Activated CD4-positive, alpha-beta T cell treated with anti-CD3 and anti-CD28 coated beads, Interleukin-2, Interleukin-6, amounts not matched to agents 100 ng/mL and 50 ng/mL, durations not matched to agents 16 hours and 8 hours (primary cell): ENCODE data around the gene PTPRF.
"Not testable (repeated sequence)": the region's sequence is repeated elsewhere in the genome, so short reads cannot be mapped to it uniquely, and the experiment has no call there.

Experiments
- DNase-seq: peaks from one replicate; pipeline ENCODE4 v3.0.0-alpha.2; 2020

PTPRF gene

GRCh38 chr1:43530483-43531106 is at the start of gene PTPRF:
TSS of gene PTPRF (plus strand) at chr1:43530883. CDS start at chr1:43545076, 14,193 bp downstream.
- peak; percentile 33 for DNase-seq

- no peak for DNase-seq
These were observed 49.2 kb upstream of the PTPRF start for GRCh38 chr1:43481491-43481890.

GRCh38 chr1:43482215-43482614 is 48.5 kb upstream of the PTPRF start:
- no peak for DNase-seq

GRCh38 chr1:43484367-43484766 is 46.3 kb upstream of the PTPRF start:
- DNase-seq: no peak

GRCh38 chr1:43488165-43488564 is 42.5 kb upstream of the PTPRF start:
- DNase-seq: no peak

- no peak for DNase-seq
These were observed 39.6 kb upstream of the PTPRF start for GRCh38 chr1:43491061-43491460.

GRCh38 chr1:43492826-43493225 is 37.9 kb upstream of the PTPRF start:
- no peak for DNase-seq

GRCh38 chr1:43493661-43494450 is 36.8 kb upstream of the PTPRF start:
- no peak for DNase-seq

- no peak for DNase-seq
These were observed 35.5 kb upstream of the PTPRF start for GRCh38 chr1:43495204-43495603.

- DNase-seq: no peak
These were observed 30.8 kb upstream of the PTPRF start for GRCh38 chr1:43499898-43500297.

GRCh38 chr1:43501806-43502205 is 28.9 kb upstream of the PTPRF start:
- not testable (repeated sequence) for DNase-seq

GRCh38 chr1:43503534-43503933 is 27.1 kb upstream of the PTPRF start:
- DNase-seq: no peak

GRCh38 chr1:43505077-43505780 is 25.5 kb upstream of the PTPRF start:
- DNase-seq: no peak

GRCh38 chr1:43506233-43506632 is 24.4 kb upstream of the PTPRF start:
- DNase-seq: no peak

- DNase-seq: no peak
These were observed 23.1 kb upstream of the PTPRF start for GRCh38 chr1:43507296-43508295.

- no peak for DNase-seq
These were observed 21.5 kb upstream of the PTPRF start for GRCh38 chr1:43509007-43509739.

GRCh38 chr1:43509740-43510375 is 20.8 kb upstream of the PTPRF start:
- DNase-seq: peak; percentile 72

- DNase-seq: no peak
These were observed 20.1 kb upstream of the PTPRF start for GRCh38 chr1:43510621-43511020.

GRCh38 chr1:43511394-43511793 is 19.3 kb upstream of the PTPRF start:
- DNase-seq: no peak

GRCh38 chr1:43512133-43512532 is 18.6 kb upstream of the PTPRF start:
- DNase-seq: no peak

GRCh38 chr1:43512681-43513080 is 18.0 kb upstream of the PTPRF start:
- DNase-seq: no peak
